ENCODE measurements around the gene AP1G2. TPM values are rescaled to one million over a fixed set of nuclear protein-coding genes. Genes with fewer than 3 reads are reported as not detected.

AP1G2 gene
- total and polyA plus RNA-seq, 2 of the 13 experiments (the other 11 are each of a cell fraction or from before 2014, with no cell fraction given), result 96.9 to 611 TPM

DNA sequence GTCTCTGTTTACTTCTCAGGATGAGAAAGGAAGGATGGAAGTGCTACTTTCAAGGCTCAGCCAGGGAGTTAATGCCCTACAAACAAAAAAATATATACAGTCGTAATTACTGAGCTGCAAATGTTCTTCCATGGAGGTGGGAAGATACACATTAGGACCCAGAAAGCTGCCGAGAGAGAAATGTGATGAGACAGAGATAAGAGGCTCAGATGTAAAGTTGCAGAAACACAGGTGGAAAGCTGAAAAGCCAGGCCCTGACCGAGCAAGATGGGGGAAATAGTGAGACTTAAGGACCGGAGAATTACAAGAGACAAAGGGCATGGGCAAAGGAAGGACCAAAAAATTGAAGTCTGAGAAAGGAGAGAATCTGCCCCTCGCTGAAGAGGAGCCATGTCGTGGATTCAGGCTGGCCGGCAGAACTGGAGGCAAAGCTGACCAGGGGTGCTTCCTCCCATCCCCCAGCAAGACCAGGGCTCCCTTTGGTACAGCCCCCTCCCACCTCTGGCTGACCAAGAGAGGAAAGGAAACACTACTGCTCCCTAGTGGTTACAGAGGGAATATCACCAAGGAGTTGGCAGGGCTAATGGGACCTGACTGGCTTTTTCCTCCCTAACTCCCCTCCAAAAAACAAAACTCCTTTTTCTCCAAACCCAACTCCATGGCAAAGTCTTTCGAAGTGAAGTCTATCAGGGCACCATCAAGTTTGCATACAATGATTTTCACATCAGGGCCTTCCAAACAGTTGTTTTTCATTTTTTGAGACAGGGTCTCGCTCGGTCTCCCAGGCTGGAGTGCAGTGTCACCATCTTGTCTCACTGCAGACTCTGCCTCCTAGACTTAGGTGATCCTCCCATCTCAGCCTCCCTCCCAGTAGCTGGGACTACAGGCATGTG lies 28.1 kb downstream of the AP1G2 start (continued):
- TF ChIP-seq NAIF1 (CRISPR knock-in tag; IDR thresholded peaks at IDR 0.05; ENCODE audit: borderline replicate concordance) (no peak), ZNF350 (CRISPR knock-in tag; IDR thresholded peaks at IDR 0.05; ENCODE audit: borderline replicate concordance, low read depth) (peak; percentile 41; the same call in 1 of the 2 replicates), RNF2 (conservative IDR thresholded peaks at IDR 0.05; ENCODE audit: low read depth) (no peak), LCORL (IDR thresholded peaks at IDR 0.05) (no peak), LCORL (CRISPR knock-in tag; IDR thresholded peaks at IDR 0.05) (no peak), ZMYM4 (CRISPR knock-in tag; IDR thresholded peaks at IDR 0.05) (peak; percentile 29; the same call in 1 of the 2 replicates), CHCHD3 (CRISPR knock-in tag; IDR thresholded peaks at IDR 0.05) (peak; percentile 53; the same call in 1 of the 2 replicates)
- TF ChIP-seq, protein P1, sequence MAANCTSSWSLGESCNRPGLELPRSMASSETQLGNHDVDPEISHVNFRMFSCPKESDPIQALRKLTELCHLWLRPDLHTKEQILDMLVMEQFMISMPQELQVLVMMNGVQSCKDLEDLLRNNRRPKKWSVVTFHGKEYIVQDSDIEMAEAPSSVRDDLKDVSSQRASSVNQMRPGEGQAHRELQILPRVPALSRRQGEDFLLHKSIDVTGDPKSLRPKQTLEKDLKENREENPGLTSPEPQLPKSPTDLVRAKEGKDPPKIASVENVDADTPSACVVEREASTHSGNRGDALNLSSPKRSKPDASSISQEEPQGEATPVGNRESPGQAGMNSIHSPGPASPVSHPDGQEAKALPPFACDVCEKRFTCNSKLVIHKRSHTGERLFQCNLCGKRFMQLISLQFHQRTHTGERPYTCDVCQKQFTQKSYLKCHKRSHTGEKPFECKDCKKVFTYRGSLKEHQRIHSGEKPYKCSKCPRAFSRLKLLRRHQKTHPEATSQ (CRISPR knock-in tag; IDR thresholded peaks at IDR 0.05; ENCODE audit: borderline replicate concordance), result 0 out of 2 replicates have a peak, but pooled peaks have one; percentile 57
- TF ChIP-seq, protein P2, sequence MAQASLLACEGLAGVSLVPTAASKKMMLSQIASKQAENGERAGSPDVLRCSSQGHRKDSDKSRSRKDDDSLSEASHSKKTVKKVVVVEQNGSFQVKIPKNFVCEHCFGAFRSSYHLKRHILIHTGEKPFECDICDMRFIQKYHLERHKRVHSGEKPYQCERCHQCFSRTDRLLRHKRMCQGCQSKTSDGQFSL (CRISPR knock-in tag; IDR thresholded peaks at IDR 0.05), result 0 out of 2 replicates have a peak, but pooled peaks have one; percentile 31
- TF ChIP-seq, protein P3, sequence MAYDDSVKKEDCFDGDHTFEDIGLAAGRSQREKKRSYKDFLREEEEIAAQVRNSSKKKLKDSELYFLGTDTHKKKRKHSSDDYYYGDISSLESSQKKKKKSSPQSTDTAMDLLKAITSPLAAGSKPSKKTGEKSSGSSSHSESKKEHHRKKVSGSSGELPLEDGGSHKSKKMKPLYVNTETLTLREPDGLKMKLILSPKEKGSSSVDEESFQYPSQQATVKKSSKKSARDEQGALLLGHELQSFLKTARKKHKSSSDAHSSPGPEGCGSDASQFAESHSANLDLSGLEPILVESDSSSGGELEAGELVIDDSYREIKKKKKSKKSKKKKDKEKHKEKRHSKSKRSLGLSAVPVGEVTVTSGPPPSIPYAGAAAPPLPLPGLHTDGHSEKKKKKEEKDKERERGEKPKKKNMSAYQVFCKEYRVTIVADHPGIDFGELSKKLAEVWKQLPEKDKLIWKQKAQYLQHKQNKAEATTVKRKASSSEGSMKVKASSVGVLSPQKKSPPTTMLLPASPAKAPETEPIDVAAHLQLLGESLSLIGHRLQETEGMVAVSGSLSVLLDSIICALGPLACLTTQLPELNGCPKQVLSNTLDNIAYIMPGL (CRISPR knock-in tag; IDR thresholded peaks at IDR 0.05; ENCODE audit: borderline replicate concordance in 1 of 2, low read depth in 1 of 2), result peak; percentile 49 to 75; a peak in 3 of 4 replicates
- TF ChIP-seq, protein P4, sequence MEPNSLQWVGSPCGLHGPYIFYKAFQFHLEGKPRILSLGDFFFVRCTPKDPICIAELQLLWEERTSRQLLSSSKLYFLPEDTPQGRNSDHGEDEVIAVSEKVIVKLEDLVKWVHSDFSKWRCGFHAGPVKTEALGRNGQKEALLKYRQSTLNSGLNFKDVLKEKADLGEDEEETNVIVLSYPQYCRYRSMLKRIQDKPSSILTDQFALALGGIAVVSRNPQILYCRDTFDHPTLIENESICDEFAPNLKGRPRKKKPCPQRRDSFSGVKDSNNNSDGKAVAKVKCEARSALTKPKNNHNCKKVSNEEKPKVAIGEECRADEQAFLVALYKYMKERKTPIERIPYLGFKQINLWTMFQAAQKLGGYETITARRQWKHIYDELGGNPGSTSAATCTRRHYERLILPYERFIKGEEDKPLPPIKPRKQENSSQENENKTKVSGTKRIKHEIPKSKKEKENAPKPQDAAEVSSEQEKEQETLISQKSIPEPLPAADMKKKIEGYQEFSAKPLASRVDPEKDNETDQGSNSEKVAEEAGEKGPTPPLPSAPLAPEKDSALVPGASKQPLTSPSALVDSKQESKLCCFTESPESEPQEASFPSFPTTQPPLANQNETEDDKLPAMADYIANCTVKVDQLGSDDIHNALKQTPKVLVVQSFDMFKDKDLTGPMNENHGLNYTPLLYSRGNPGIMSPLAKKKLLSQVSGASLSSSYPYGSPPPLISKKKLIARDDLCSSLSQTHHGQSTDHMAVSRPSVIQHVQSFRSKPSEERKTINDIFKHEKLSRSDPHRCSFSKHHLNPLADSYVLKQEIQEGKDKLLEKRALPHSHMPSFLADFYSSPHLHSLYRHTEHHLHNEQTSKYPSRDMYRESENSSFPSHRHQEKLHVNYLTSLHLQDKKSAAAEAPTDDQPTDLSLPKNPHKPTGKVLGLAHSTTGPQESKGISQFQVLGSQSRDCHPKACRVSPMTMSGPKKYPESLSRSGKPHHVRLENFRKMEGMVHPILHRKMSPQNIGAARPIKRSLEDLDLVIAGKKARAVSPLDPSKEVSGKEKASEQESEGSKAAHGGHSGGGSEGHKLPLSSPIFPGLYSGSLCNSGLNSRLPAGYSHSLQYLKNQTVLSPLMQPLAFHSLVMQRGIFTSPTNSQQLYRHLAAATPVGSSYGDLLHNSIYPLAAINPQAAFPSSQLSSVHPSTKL (CRISPR knock-in tag; IDR thresholded peaks at IDR 0.05), result 0 out of 2 replicates have a peak, but pooled peaks have one; percentile 14
- TF ChIP-seq, protein P5, sequence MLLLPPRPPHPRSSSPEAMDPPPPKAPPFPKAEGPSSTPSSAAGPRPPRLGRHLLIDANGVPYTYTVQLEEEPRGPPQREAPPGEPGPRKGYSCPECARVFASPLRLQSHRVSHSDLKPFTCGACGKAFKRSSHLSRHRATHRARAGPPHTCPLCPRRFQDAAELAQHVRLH (CRISPR knock-in tag; IDR thresholded peaks at IDR 0.05; ENCODE audit: borderline replicate concordance, low read depth), result no peak
- TF ChIP-seq, protein P6, sequence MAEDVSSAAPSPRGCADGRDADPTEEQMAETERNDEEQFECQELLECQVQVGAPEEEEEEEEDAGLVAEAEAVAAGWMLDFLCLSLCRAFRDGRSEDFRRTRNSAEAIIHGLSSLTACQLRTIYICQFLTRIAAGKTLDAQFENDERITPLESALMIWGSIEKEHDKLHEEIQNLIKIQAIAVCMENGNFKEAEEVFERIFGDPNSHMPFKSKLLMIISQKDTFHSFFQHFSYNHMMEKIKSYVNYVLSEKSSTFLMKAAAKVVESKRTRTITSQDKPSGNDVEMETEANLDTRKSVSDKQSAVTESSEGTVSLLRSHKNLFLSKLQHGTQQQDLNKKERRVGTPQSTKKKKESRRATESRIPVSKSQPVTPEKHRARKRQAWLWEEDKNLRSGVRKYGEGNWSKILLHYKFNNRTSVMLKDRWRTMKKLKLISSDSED (CRISPR knock-in tag; IDR thresholded peaks at IDR 0.05), result no peak
- TF ChIP-seq, protein P7, sequence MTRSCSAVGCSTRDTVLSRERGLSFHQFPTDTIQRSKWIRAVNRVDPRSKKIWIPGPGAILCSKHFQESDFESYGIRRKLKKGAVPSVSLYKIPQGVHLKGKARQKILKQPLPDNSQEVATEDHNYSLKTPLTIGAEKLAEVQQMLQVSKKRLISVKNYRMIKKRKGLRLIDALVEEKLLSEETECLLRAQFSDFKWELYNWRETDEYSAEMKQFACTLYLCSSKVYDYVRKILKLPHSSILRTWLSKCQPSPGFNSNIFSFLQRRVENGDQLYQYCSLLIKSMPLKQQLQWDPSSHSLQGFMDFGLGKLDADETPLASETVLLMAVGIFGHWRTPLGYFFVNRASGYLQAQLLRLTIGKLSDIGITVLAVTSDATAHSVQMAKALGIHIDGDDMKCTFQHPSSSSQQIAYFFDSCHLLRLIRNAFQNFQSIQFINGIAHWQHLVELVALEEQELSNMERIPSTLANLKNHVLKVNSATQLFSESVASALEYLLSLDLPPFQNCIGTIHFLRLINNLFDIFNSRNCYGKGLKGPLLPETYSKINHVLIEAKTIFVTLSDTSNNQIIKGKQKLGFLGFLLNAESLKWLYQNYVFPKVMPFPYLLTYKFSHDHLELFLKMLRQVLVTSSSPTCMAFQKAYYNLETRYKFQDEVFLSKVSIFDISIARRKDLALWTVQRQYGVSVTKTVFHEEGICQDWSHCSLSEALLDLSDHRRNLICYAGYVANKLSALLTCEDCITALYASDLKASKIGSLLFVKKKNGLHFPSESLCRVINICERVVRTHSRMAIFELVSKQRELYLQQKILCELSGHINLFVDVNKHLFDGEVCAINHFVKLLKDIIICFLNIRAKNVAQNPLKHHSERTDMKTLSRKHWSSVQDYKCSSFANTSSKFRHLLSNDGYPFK (CRISPR knock-in tag; IDR thresholded peaks at IDR 0.05; ENCODE audit: borderline replicate concordance), result 0 out of 2 replicates have a peak, but pooled peaks have one; percentile 62
